Measurements from ENCODE around the gene IMPG1. TPM values are rescaled to one million over a fixed set of nuclear protein-coding genes. Genes with fewer than 3 reads are reported as not detected.
A peak's percentile ranks its signal among the peaks of the same experiment; 100 is the strongest.

Gene IMPG1
- total and polyA plus RNA-seq, 10 of the 15 experiments (the other 5 are each of a cell fraction or from before 2014, with no cell fraction given): not detected

DNA sequence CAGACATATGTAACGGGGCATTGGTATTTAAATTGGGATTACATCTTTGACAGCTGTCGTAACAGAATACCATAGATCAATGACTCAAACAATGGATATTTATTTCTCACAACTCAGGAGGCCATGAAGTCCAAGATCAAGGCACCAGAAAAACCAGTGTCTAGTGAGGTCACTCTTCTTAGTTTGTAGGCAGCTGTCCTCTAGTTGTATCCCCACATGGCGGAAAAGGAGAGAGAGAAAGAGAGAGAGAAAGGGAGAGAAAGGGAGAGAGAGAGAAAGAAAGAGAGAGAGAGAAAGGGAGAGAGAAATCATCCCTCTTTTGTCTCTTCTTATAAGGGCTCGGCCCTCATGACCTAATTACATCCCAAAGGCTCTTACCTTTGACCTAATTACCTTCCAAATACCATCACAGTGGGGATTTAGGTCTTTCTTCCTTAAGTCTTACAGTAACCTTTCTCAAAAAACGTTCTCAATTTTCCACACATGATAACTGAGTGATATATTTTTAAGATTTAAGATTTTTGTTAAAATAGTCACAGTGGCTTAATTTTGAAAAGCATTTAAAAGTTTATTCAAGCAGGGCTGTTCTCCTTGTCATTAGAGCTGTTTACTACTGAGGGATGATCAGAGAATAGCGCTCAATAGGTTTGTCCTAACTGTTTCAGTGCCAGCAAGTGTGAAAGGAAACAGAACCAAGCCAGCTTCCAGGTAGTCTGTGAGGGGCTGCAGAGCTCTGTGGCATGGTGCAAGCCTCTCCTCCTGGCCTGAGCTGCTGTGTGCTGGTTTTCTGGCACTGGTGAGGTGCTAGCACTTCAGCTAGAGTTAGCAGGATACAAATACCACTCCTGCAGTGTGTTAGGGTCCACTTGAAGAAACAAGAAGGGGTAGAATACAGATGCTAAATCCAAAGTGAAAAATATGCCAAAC, 79.0 kb downstream of the IMPG1 start:
- H3K79me2 ChIP-seq (ENCODE audit: control insufficient read depth, insufficient read depth, low read length): no peaks in the 10 kb centered on the region
- H3K4me3 ChIP-seq: no peak overlapping the region
- intact Hi-C loops (cut with micrococcal nuclease; ENCODE audit: unreplicated experiment): no loop called here
- no peaks in the 10 kb centered on the region for H3K27me3 ChIP-seq (replicated peaks in 1 of 2; ENCODE audit: control insufficient read depth in 2 of 2, insufficient read depth in 2 of 2, low read length in 1 of 2)
- SMC1A ChIA-PET (ENCODE audit: uncharacterized antibody, unreplicated experiment): no interaction called here
- CTCF ChIA-PET: interaction anchor here (0.6 to 1.0 kb wide), 2 partner anchors 47 to 1645 kb away, joined by 4 to 5 read pairs; no protein-coding TSS in a partner anchor
- no peaks in the 10 kb centered on the region for H4K20me1 ChIP-seq (ENCODE audit: control insufficient read depth, insufficient read depth)
- no peak overlapping the region for H3K27ac ChIP-seq (ENCODE audit: control insufficient read depth, insufficient read depth)
- no peak overlapping the region for H3K9ac ChIP-seq (ENCODE audit: control insufficient read depth, insufficient read depth, low read length)
- no peaks in the 10 kb centered on the region for H3K4me1 ChIP-seq (ENCODE audit: control insufficient read depth, insufficient read depth, low read length)
- in situ Hi-C loops (cut with MboI): no loop called here
- FAIRE-seq (peak; percentile 35), DNase-seq (ENCODE audit: low read depth, low spot score) (no peak), ATAC-seq (no peak)
- H3K9me3 ChIP-seq (replicated peaks; ENCODE audit: control insufficient read depth, insufficient read depth, low read length): no peaks in the 10 kb centered on the region
- WGBS (ENCODE audit: insufficient coverage, insufficient replicate concordance, low lambda C conversion rate, missing lambda C conversion rate): 0% methylated on average over 6 of the region's 6 CpGs
- H3K36me3 ChIP-seq (ENCODE audit: control insufficient read depth in 2 of 2, insufficient read depth in 2 of 2, low read length in 1 of 2): no peaks in the 10 kb centered on the region
- no TSS peak for BruUV-seq (replicated peaks)
- H3K4me2 ChIP-seq (ENCODE audit: control insufficient read depth, insufficient read depth): no peak overlapping the region
- POLR2A ChIA-PET: no interaction called here
- H2AFZ ChIP-seq (ENCODE audit: control insufficient read depth, low read depth, low read length): no peak overlapping the region
- RAD21 ChIA-PET (ENCODE audit: unreplicated experiment): interaction anchor here (1.3 kb wide), 1 partner anchor 60 kb away, joined by 4 read pairs; no protein-coding TSS in a partner anchor
- TF ChIP-seq, protein P1, sequence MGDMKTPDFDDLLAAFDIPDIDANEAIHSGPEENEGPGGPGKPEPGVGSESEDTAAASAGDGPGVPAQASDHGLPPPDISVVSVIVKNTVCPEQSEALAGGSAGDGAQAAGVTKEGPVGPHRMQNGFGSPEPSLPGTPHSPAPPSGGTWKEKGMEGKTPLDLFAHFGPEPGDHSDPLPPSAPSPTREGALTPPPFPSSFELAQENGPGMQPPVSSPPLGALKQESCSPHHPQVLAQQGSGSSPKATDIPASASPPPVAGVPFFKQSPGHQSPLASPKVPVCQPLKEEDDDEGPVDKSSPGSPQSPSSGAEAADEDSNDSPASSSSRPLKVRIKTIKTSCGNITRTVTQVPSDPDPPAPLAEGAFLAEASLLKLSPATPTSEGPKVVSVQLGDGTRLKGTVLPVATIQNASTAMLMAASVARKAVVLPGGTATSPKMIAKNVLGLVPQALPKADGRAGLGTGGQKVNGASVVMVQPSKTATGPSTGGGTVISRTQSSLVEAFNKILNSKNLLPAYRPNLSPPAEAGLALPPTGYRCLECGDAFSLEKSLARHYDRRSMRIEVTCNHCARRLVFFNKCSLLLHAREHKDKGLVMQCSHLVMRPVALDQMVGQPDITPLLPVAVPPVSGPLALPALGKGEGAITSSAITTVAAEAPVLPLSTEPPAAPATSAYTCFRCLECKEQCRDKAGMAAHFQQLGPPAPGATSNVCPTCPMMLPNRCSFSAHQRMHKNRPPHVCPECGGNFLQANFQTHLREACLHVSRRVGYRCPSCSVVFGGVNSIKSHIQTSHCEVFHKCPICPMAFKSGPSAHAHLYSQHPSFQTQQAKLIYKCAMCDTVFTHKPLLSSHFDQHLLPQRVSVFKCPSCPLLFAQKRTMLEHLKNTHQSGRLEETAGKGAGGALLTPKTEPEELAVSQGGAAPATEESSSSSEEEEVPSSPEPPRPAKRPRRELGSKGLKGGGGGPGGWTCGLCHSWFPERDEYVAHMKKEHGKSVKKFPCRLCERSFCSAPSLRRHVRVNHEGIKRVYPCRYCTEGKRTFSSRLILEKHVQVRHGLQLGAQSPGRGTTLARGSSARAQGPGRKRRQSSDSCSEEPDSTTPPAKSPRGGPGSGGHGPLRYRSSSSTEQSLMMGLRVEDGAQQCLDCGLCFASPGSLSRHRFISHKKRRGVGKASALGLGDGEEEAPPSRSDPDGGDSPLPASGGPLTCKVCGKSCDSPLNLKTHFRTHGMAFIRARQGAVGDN (IDR thresholded peaks at IDR 0.05): no peak
- TF ChIP-seq GATAD2B (conservative IDR thresholded peaks at IDR 0.05; ENCODE audit: low read depth) (no peak), NR2C2 (IDR thresholded peaks at IDR 0.05; ENCODE audit: borderline replicate concordance, control insufficient read depth, insufficient read length, low read depth) (no peak), SUPT20H (IDR thresholded peaks at IDR 0.05; ENCODE audit: borderline replicate concordance, control insufficient read depth, low read depth, low read length) (no peak), NBN (IDR thresholded peaks at IDR 0.05) (no peak), YY1 (IDR thresholded peaks at IDR 0.05; ENCODE audit: low read depth, low read length) (no peak), EZH2 (IDR thresholded peaks at IDR 0.05; ENCODE audit: borderline replicate concordance, control insufficient read depth, low read depth, low read length) (no peak), ZBED1 (IDR thresholded peaks at IDR 0.05; ENCODE audit: borderline replicate concordance) (no peak), POU2F2 (IDR thresholded peaks at IDR 0.05; ENCODE audit: borderline replicate concordance, low read depth, low read length) (no peak), KDM1A (IDR thresholded peaks at IDR 0.05; ENCODE audit: borderline replicate concordance) (no peak), RUNX3 (IDR thresholded peaks at IDR 0.05; ENCODE audit: low read length) (no peak), ESRRA (IDR thresholded peaks at IDR 0.05; ENCODE audit: low read length) (no peak), PAX8 (IDR thresholded peaks at IDR 0.05) (no peak), POLR2AphosphoS5 (IDR thresholded peaks at IDR 0.05; ENCODE audit: low read length) (no peak), NR2C1 (IDR thresholded peaks at IDR 0.05) (no peak)
- TF ChIP-seq, protein P2, sequence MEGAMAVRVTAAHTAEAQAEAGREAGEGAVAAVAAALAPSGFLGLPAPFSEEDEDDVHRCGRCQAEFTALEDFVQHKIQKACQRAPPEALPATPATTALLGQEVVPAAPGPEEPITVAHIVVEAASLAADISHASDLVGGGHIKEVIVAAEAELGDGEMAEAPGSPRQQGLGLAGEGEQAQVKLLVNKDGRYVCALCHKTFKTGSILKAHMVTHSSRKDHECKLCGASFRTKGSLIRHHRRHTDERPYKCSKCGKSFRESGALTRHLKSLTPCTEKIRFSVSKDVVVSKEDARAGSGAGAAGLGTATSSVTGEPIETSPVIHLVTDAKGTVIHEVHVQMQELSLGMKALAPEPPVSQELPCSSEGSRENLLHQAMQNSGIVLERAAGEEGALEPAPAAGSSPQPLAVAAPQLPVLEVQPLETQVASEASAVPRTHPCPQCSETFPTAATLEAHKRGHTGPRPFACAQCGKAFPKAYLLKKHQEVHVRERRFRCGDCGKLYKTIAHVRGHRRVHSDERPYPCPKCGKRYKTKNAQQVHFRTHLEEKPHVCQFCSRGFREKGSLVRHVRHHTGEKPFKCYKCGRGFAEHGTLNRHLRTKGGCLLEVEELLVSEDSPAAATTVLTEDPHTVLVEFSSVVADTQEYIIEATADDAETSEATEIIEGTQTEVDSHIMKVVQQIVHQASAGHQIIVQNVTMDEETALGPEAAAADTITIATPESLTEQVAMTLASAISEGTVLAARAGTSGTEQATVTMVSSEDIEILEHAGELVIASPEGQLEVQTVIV (IDR thresholded peaks at IDR 0.05; ENCODE audit: borderline replicate concordance, partially characterized antibody): no peak

All from GM12878 (cell line).